SK-N-SH treated with all-trans-retinoic acid at 6 μM for 48 hours (cell line): ENCODE measurements around the gene UPB1.

Experiments
- ARNTL ChIP-seq: fragments of 450-650 bp; formaldehyde crosslinking; IDR thresholded peaks from 2 replicates; pipeline ENCODE4 v1.5.0; 2020; ENCODE audit warnings: low read depth, mild to moderate bottlenecking, moderate library complexity, borderline replicate concordance
- CREB5 ChIP-seq: fragments of 250-450 bp; sonication (Bioruptor Pico); IDR thresholded peaks from 2 replicates; pipeline ENCODE4 v1.5.1; 2020; ENCODE audit warnings: low read depth, mild to moderate bottlenecking, moderate library complexity
- CSRNP3 ChIP-seq: fragments of 250-450 bp; sonication (Bioruptor Pico); IDR thresholded peaks from 2 replicates; pipeline ENCODE4 v1.5.1; 2021; ENCODE audit warnings: mild to moderate bottlenecking, moderate library complexity
- OSR1 ChIP-seq: fragments of 250-450 bp; sonication (Bioruptor Pico); IDR thresholded peaks from 2 replicates; pipeline ENCODE4 v1.8.0; 2022; ENCODE audit warnings: moderate library complexity, mild to moderate bottlenecking, inconsistent platforms
- PATZ1 ChIP-seq: fragments of 250-450 bp; sonication (Bioruptor Pico); IDR thresholded peaks from 2 replicates; pipeline ENCODE4 v1.8.0; 2020; ENCODE audit warnings: mild to moderate bottlenecking, moderate library complexity, borderline replicate concordance
- POU6F1 ChIP-seq: fragments of 250-450 bp; sonication (Bioruptor Pico); IDR thresholded peaks from 2 replicates; pipeline ENCODE4 v1.8.0; 2021; ENCODE audit warnings: low read depth, mild to moderate bottlenecking, moderate library complexity, borderline replicate concordance
- TCF4 ChIP-seq: fragments of 250-450 bp; sonication (Bioruptor Pico); IDR thresholded peaks from 2 replicates; pipeline ENCODE4 v1.8.0; 2021; ENCODE audit warnings: mild to moderate bottlenecking, moderate library complexity, borderline replicate concordance
- TSHZ2 ChIP-seq: fragments of 250-450 bp; sonication (Bioruptor Pico); IDR thresholded peaks from 2 replicates; pipeline ENCODE4 v1.5.0; 2020; ENCODE audit warnings: mild to moderate bottlenecking, moderate library complexity
- ZC3H10 ChIP-seq: fragments of 250-450 bp; sonication (Bioruptor Pico); IDR thresholded peaks from 2 replicates; pipeline ENCODE4 v1.5.1; 2021; ENCODE audit warnings: mild to moderate bottlenecking, moderate library complexity
- ZFP3 ChIP-seq: fragments of 250-450 bp; sonication (Bioruptor Pico); IDR thresholded peaks from 2 replicates; pipeline ENCODE4 v1.5.0; 2020; ENCODE audit warnings: mild to moderate bottlenecking, moderate library complexity

GRCh38 chr22:24507716-24508115 lies 12.6 kb downstream of the UPB1 start:
- TF ChIP-seq TCF4 (CRISPR knock-in tag) (no peak), CSRNP3 (CRISPR knock-in tag) (no peak), ZFP3 (CRISPR knock-in tag) (no peak), OSR1 (CRISPR knock-in tag) (no peak), ZC3H10 (CRISPR knock-in tag) (no peak), PATZ1 (no peak), TSHZ2 (no peak), POU6F1 (no peak), CREB5 (CRISPR knock-in tag) (no peak), ARNTL (CRISPR knock-in tag) (no peak)
